ENCODE measurements around the gene SLC2A11.
"Not testable (repeated sequence)": the region's sequence is repeated elsewhere in the genome, so short reads cannot be mapped to it uniquely, and the experiment has no call there.

SLC2A11 gene

GRCh38 chr22:23847310-23847920, 10.3 kb upstream of the SLC2A11 start:
- no peak for DNase-seq (ENCODE audit: low read depth in 2 of 2)

GRCh38 chr22:23847991-23848864, 9.4 kb upstream of the SLC2A11 start:
- no peak for DNase-seq (ENCODE audit: low read depth in 2 of 2)

- DNase-seq (ENCODE audit: low read depth in 2 of 2) = peak; percentile 57 to 66
Observed at GRCh38 chr22:23849009-23850006, 8.4 kb upstream of the SLC2A11 start.

GRCh38 chr22:23850136-23850611, 7.5 kb upstream of the SLC2A11 start:
- DNase-seq (ENCODE audit: low read depth in 2 of 2) = no peak

- no peak for DNase-seq (ENCODE audit: low read depth in 2 of 2)
Observed at GRCh38 chr22:23856721-23857605, 712 bp upstream of the SLC2A11 start.

GRCh38 chr22:23858484-23858815, 775 bp downstream of the SLC2A11 start:
- DNase-seq (ENCODE audit: low read depth in 2 of 2) = no peak

GRCh38 chr22:23859201-23859600, 1.5 kb downstream of the SLC2A11 start:
- DNase-seq (ENCODE audit: low read depth in 2 of 2) = no peak

- DNase-seq (ENCODE audit: low read depth in 2 of 2) = not testable (repeated sequence)
Observed at GRCh38 chr22:23860187-23860586, 2.5 kb downstream of the SLC2A11 start.

- DNase-seq (ENCODE audit: low read depth in 2 of 2) = no peak
Observed at GRCh38 chr22:23862103-23862502, 4.4 kb downstream of the SLC2A11 start.

GRCh38 chr22:23864499-23865154, 7.0 kb downstream of the SLC2A11 start:
- DNase-seq (ENCODE audit: low read depth in 2 of 2) = not testable (repeated sequence)

- no peak for DNase-seq (ENCODE audit: low read depth in 2 of 2)
Observed at GRCh38 chr22:23868580-23868979, 10.9 kb downstream of the SLC2A11 start.

- no peak for DNase-seq (ENCODE audit: low read depth in 2 of 2)
Observed at GRCh38 chr22:23874871-23875270, 17.2 kb downstream of the SLC2A11 start.

- no peak for DNase-seq (ENCODE audit: low read depth in 2 of 2)
Observed at GRCh38 chr22:23875801-23876200, 18.1 kb downstream of the SLC2A11 start.

- no peak for DNase-seq (ENCODE audit: low read depth in 2 of 2)
Observed at GRCh38 chr22:23877566-23877965, 19.9 kb downstream of the SLC2A11 start.

- DNase-seq (ENCODE audit: low read depth in 2 of 2) = no peak
Observed at GRCh38 chr22:23878219-23878618, 20.5 kb downstream of the SLC2A11 start.

GRCh38 chr22:23882370-23882769, 24.7 kb downstream of the SLC2A11 start:
- no peak for DNase-seq (ENCODE audit: low read depth in 2 of 2)

GRCh38 chr22:23883658-23884057, 26.0 kb downstream of the SLC2A11 start:
- no peak for DNase-seq (ENCODE audit: low read depth in 2 of 2)

GRCh38 chr22:23884140-23884539, 26.5 kb downstream of the SLC2A11 start:
- no peak for DNase-seq (ENCODE audit: low read depth in 2 of 2)

- no peak for DNase-seq (ENCODE audit: low read depth in 2 of 2)
Observed at GRCh38 chr22:23888615-23889401, 31.1 kb downstream of the SLC2A11 start.

- no peak for DNase-seq (ENCODE audit: low read depth in 2 of 2)
Observed at GRCh38 chr22:23889620-23890019, 31.9 kb downstream of the SLC2A11 start.
